AG10803 (cell line): ENCODE results near the gene DLG2.

Experiments used
- DNase-seq: peaks from one replicate; pipeline ENCODE4 v3.0.0; 2010; ENCODE audit warnings: low read depth
- H3K4me3 ChIP-seq: 2 replicates; pipeline ENCODE4 v1.5.1; 2011; ENCODE audit warnings: mild to moderate bottlenecking, low read length, control low read depth
- CTCF ChIP-seq: conservative IDR thresholded peaks from 2 replicates; pipeline ENCODE4 v1.5.1; 2011; ENCODE audit warnings: mild to moderate bottlenecking, low read length, control low read depth, inconsistent platforms

Gene DLG2

GRCh38 chr11:83542861-83543260 lies 2084.3 kb downstream of the DLG2 start:
- no peak for TF ChIP-seq CTCF
- no peak for DNase-seq
- H3K4me3 ChIP-seq: no peak overlapping the region

GRCh38 chr11:83540728-83541127 lies 2086.4 kb downstream of the DLG2 start:
- DNase-seq: no peak
- TF ChIP-seq CTCF: no peak
- H3K4me3 ChIP-seq: no peak overlapping the region

- no peak for TF ChIP-seq CTCF
- no peak overlapping the region for H3K4me3 ChIP-seq
- DNase-seq: no peak
Measured at GRCh38 chr11:83540112-83540675, 2086.9 kb downstream of the DLG2 start.

- no peak for TF ChIP-seq CTCF
- no peak overlapping the region for H3K4me3 ChIP-seq
- DNase-seq: no peak
Measured at GRCh38 chr11:83538286-83538685, 2088.9 kb downstream of the DLG2 start.

GRCh38 chr11:83537131-83537610 lies 2090.0 kb downstream of the DLG2 start:
- H3K4me3 ChIP-seq: no peak overlapping the region
- no peak for TF ChIP-seq CTCF
- DNase-seq: no peak

GRCh38 chr11:83533166-83533565 lies 2094.0 kb downstream of the DLG2 start:
- H3K4me3 ChIP-seq: no peak overlapping the region
- TF ChIP-seq CTCF: no peak
- DNase-seq: no peak

GRCh38 chr11:83528877-83529276 lies 2098.3 kb downstream of the DLG2 start:
- H3K4me3 ChIP-seq: no peak overlapping the region
- DNase-seq: no peak
- no peak for TF ChIP-seq CTCF
